GM21367 (cell line): Measurements from ENCODE around the gene SDC1.

Experiments
- ATAC-seq: cut with Tn5 transposase; IDR thresholded peaks from one replicate; pipeline ENCODE4 v1.9.1; 2021; ENCODE audit not compliant: unreplicated experiment

Gene SDC1

DNA sequence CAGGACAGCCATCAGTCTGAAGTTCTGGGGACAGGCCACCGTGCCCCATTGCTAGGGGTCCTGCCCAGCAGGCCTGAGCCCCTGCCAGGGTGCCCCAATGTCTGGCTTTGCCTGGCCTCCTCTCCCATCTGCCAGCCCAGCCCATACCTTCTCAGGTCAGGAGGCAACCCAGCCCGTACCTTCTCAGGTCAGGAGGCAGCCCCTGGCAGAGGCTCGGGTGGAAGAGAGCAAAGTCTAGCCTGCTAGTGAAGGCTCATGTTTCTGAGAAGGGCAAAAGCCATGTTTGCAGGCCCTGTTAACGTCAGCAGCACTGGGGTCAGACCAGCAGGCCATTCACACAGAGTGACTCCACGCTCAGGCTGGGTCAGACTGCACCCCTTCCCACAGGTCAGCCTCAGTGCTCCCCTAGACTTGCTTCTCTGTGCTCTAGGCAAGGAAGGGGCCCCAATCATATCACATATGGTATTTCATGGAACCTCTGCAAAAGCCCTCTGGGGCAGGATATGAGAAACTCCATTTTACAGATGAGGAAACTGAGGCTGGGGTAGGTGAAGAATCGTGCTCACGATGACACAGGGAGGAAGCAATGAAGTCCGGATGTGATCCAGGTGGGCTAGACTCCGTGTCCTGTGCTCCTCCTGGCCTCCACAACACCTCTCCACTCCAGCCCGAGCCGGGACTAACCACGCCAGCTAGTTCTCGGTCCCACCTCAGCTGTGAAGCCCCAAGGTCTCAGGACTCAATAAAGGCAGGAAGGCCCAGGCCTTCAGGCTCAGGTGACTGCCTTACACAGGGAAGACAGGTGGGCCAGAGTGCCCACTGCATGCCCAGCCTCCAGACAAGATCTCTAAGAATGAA, 9.5 kb downstream of the SDC1 start:
- ATAC-seq, result no peak

DNA sequence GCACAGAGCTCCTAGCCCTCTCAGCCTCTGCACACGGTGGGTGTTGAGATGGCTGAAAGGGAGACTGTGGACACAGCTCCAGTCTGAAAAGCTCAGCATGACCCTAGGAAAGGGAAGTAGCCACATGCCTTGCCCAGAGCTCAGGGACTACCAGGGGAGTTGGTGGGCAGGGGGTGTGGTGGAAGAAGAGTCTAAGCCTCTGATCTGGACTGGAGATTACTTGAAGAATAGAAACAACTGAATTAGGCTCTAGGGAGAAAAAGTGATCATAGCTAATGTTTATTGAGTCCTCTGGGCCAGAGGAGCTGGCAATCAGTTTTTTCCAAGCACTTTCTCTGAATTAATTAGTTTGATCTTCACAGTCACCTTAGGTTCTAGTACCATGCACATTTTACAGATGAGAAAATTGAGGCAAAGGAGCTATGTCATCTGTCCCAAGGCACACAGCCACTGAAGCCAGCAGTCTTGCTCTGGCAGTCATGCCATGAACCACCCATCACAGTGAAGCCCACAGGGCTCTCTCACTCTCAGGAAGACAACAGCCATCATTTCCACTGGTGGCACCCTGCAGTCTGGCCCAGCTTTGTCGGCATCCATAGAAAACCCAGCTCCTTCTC, 10.3 kb downstream of the SDC1 start:
- no peak for ATAC-seq

DNA sequence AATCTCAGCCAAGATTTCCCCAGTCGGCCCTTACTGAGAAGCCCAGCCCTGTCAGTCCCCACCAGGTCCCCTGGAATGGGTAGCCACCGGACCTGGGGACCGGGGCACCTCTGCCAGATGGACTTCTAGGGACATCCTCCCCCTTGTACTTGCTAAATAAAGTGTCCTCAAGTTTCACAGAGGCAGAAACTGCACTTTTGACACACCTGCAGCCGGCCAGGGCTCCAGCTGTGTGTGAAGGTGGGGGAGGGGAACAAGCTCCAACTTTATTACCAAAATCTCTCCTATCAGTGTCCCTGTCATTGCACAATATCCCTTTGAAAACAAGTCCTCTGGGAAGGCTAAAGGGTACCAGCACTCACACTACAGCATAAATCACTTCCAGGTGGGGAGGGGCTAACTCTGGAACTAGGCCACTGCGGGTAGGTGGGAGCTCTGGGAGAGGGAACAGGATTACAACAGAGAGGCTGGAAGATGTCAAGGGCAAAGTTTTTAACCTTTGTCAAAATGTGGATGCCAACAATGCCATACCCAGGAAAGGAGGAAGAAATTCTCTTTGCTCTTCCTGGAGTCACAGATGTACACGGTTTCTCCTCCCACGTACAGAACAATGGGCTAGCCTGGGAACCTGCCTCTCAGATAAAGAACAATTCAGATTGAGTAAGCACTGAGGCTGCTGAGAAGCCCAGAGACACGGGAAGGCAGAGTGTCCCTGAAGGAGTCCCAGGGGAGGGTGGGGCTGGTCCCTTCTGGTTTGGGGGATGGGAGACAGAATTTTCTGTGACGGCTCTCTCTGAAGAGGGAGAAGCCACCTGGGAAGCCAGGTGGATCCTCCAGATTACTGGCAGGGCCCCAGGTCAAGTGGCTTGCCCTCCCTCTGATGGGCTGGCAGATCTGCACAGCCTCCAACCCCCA, 11.0 kb downstream of the SDC1 start:
- no peak for ATAC-seq

DNA sequence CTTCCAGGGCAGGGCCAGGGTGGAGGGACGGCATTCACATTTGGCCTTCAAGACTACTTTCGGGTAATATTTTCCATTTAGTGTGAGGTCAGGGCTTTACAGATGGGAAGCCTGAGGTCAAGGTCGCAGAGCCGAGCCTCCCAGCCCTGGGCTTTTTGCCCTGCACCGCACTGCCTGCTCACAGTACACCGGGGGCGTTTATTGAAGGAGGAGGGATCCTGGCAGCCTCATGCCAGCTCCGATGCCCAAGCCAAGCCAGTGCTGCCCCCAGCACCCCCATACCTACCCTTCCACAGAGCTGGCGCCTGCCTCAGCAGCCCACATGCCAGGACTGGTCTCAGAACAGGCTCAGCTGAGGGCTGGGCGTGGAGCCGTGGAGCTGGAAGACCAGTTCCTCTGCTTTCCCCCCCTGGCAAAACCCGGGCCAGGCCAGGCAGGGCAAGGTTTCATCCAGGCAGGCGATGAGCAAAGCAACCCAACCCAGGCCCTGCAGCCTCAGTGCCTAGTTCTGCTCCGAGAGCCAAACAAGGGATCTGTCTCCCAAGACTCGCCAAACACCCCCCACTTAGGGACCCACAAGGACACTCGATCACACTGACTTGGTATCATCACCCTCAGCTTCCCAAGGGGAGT, 11.9 kb downstream of the SDC1 start:
- no peak for ATAC-seq

DNA sequence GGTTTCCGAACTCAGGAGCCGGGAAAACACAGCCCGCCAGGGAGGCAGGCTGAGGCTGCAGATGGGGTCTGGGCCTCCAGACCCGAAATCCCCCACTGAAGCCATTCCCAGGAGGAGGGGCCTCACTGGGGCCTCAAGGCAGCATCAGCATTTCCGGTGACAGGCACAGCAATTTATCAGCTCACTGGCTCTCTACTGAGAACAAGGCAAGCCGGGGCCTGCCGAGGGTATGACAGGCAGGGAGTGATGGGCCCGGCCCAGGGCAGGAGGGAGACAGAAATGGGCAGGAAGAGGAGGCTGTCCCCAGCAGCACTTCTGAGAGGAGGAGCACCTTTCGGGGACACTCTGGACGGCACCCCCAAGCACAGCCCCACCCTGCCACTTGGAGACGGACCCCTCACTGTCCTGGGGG, 12.5 kb downstream of the SDC1 start:
- ATAC-seq, result peak; percentile 63

DNA sequence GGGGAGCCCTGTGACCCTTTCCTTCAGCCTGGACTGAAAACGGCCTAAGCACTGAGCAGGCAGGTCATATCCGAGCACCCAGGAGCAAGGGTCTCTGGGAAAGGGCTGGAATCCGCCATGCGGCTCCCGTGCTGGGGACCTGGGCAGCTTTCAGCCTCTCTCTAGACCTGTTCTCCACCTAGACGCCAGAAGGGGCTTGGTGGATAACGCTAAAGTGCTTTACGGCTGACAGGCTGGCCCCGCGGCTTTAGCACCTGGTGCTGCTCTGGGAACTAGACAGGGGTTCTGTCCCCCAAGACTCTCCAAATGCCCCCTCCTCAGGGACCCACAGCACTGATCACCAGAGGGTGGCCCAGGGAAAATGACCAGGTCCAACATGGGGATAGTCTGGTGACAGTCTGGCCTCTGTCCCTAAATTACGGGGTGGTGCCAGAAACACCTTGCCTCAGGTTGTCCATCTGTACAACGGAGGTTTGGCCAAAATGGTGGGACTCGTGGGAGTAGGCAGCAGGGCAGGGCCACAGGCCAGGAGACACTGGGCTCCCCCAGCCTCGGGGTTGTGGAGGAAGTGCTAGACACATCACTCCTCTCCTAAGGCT, 13.0 kb downstream of the SDC1 start:
- no peak for ATAC-seq

DNA sequence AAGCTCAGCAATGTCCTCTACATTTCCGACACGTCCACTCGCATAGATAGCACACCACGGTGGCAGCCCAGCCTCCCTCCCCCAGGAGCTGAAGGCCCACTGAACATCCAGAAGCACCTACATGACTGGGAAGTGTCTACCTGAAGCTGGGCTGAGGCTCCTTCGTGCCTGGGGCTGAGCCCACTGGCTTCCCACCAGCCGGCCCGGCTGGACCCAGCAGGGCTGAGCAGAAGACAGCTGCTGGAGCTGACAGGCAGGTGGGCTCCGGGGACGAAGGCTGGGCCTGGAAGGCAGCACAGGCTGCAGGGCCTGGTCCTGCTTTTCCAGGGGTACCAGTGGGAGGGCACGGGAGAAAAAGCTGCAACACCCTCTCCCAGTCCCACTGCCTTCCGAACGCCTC, 13.5 kb downstream of the SDC1 start:
- ATAC-seq, result no peak

DNA sequence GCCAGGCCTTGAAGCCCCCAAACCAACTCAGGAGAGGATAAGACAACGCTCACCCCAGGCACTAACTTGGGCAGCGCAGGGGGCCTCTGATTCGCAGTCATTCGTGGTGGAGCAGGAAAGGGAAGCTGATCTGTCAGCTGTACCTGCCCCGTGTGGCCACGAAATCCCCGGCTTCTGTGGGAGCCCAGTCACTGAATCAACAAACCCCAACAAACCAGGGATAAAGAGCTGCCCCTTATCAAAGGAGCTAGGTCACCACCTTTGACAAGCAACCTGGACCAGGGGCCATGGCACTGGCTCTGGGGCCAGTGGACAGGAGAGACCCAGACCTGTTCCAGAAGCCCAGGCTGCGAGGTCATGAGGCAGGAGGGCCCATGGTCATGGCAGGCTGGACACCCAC, 14.5 kb downstream of the SDC1 start:
- no peak for ATAC-seq

DNA sequence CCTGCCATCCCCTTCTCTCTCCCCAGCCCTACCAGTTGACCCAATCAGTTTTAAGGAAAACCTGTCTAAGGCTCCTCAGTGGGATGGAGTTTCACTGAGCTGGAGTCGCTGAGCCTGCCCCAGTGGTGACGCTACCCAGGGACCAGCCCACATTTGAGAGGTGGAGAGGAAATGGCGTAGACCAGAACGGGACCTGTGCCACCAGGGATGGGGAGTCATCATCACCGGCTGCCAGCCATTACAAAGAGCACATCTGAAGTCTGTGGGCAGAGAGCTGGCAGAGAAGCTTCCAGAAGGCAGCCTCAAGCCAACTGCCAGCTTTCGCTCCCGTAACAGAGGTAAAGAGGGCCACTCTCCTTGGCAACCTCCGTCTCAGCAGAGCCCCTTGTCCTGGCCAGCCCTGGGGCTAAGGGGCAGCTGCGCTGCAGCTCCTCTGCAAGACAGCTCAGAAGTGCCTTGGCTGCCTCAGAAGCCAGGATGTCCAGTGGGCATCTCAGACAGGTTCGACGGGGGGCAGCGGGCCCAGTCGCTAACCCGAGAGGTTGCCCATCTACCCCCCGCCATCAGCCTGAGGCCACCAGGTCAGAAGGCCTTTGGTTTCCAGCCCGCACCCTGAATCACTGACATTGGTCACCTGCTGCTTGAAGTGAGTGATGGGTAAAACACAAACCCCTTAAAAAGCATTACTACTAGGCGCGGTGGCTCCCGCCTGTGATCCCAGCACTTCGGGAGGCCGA, 15.4 kb downstream of the SDC1 start:
- ATAC-seq, result no peak

DNA sequence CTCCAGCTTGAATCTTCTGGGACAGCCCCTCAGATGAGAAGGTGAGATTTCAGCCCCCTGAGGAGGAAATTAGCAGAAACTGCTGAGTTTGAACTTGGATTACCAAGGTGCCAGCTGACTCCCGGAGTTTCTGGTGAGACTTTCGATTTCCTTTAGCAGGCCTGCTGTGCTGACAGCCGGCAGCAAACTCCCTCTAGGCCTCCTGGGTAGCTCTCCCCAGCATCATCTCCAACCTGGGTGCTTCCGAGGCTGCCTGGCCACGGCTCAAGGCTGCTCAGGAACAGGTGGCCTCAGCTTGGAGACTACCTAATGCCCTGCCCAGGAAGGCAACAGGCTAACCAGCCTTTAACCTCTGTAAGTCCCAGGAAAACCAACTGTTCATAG, 16.5 kb downstream of the SDC1 start:
- no peak for ATAC-seq

DNA sequence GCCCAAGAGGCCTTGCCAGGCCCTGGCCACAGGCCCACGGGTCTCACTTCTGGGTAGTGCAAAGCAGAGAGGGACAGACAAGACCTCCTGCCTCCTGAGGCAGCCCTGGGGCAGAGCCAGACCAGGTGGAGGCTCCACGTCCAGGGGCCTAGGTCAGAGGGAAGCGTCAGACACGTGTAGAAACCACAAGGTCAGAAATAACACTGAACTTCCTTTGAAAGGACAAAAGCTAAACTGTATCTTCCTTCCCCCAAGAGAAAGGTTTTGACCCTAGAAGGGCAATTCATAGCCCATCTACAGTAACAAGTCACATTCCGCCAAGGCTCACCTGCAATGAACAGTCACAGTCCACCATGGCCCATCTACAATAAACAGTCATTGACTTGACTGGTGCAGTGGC, 17.9 kb downstream of the SDC1 start:
- ATAC-seq, result peak; percentile 69

DNA sequence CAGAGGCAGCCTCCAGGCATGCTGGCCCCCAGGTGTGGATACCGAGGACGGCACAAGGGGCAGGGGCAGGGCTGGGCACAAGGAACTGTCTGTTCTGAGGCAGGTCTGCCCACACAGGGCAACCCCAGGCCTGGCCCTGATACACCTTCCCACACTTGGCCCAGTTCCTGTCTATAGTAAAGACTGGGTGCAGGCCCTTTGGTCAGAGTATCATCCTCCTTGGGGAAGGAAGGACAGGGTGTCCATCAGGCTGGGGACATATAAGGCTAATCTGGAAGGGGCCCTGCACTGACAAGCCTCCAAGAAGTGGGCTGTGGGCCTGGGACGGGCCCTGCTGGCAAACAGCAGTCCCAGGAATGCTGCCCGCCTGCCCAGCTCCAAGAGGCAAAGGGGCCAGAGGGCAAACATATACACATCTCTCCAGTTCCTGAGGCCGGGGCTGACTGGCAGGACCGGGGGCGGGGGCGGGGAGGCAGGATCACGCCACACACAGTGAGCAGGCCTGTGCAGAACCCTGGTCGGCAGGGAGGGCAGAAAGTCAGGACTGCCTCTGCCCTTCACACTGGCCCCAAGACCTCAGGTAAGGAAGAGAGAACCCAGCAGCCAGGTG, 18.9 kb downstream of the SDC1 start:
- no peak for ATAC-seq

DNA sequence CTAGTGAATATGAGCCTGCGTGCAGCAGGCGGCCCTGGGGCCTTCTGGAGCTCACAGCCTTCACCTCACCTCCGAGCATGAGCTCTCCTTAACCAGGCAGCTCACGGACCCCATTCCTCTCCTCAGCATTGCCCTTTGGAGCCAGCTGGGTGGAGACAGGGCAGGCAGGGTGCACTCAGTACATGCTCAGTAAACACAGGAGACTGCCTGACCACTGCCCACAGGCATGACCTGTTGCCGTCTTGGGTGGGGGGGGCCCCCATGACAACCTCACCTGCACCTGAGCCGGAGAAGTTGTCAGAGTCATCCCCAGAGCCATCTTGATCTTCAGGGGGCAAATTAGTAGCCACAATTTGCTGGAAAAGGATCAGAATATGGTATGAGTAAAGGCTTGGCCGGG, 19.9 kb downstream of the SDC1 start:
- no peak for ATAC-seq

DNA sequence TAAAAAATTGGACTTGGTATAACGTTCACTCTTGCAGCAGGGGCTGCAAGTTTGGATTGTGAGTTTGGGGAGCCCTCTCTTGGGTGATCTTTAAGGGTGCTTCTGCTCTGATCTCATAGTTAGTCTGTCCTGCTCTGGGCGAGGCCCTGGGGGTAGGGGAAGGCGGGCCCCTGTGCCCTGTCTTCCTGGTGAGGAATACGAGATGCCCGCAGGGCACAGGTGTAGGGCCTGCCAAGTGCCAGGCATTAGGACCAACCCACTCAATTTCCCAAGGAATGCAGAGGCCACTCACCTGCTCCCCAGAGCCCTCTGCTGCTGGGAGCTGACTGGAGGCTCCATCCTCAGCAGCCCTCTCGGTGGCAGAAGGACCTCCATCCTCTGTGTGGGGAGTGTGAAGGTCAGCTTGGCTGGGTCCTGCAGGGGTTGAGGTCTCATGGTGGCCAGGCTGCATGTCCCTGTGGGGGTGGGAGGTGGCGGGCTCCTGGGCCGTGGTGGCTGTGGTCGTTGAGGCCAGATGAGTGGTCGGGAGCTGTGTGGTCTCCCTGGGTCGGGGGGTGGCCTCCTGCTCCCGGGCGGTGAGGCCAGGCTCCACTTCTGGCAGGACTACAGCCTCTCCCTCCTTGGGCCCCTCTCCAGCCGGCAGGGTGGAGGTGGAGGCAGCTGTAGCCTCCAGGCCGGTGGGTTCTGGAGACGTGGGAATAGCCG, 21.3 kb downstream of the SDC1 start:
- no peak for ATAC-seq

DNA sequence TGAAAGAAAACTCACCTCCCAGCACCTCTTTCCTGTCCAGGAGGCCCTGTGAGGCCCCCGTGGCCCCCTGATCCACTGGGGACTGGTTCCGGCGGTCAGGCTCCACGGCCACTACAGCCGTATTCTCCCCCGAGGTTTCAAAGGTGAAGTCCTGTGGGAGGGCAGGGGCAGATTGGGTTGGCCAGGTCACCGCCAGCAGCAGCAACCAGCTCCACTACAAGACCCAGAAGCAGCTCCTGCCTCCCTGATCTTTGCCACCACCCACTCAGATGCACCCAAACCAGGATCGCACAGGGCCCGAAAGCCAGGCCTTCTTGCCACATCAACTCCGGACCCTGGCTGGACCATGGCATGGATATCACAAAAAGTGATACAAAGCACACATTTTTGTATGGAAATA, 21.9 kb downstream of the SDC1 start:
- no peak for ATAC-seq

DNA sequence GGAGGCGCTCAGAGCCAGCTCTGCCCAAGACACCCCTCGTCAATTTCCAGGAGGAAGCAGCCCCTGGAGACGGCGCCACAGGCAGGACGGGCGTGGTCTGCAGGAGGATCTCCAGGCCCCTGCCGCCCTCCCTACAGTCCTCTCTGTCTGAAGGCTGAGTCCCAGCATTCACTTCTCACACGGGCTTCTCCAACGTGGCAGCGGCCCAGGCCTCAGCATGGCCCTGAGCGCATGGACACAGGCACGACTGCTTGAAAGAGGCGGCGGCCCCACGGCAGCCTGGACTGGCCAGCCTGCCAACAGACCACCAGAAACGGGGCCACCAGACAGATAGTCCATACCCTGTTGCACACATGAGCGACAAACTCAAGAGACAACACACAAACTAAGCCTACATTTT, 23.3 kb downstream of the SDC1 start:
- ATAC-seq, result no peak

DNA sequence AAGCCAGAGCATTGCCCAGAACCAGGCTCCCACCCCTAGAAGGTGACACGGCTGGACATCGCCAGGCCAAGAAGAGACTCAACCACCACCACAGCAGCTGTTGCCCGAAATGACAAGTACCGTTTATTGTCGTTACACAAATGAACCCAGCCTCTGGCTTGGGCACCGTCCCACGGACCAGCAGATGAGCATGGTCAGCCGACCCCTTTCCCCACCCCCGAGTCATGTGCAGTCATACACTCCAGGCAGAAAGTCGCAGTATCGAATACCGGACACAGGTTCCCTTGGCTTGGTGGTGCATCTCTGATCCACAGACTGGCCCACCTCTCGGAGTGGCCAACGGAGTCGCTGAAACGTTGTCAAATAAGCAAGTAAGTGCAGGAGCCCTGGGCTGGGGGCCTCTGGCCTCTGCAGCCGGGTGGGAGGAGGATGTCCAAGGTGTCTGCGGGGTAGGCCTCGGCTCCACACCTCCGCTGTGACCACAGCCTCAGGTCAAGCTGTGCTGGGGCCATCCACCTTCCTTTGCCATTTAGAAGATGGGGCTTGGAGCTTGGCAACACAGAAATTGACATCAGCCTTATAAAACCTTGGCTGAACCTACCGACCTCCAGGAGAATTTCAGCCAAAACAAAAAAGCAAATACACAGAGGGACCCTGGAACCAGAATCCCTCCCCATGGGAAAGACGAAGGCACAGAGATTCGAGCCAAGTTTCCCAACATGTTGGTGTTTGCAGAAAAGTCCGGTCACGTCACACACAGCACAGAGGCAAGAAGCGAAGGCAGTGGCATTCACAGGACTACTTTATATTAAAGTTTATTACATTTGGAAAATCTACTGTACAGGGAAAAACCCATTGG, 24.0 kb downstream of the SDC1 start:
- no peak for ATAC-seq

DNA sequence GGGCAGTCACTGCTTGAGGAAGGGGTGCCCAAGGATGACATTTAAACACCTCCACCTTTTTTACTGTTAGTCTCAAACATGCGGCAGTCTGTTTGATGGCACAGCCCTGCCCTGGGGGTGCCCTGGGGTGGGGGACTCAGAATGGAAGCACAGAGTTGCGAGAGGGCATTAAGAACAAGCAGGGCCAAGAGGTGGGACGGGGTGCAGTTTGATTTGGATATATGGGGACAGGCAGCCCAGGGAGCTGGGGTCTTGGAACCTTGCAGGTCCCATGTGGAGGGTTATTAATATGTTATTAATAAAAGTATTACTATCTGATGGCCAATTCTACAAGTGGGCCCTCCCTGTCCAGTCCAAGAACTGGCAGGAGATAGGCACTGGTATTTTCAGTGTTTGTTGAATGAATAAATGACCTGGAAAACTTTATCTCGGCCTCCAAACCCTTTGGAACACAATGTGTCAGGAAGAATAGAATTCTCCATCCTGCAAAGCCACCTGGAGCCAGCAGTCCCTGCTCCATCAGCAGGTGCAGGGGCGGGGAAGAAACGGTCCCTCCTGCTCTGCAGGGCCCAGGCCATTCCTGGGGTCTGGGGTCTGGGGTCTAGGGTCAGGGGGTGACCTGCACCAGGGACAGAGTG, 25.2 kb downstream of the SDC1 start:
- no peak for ATAC-seq
